Testis (tissue), 5 donors: ENCODE measurements around the gene PFDN5. TPM values are rescaled to one million over a fixed set of nuclear protein-coding genes. Genes with fewer than 3 reads are reported as not detected.
A peak's percentile ranks its signal among the peaks of the same experiment; 100 is the strongest.

Source experiments
- DNase-seq: peaks from one replicate; pipeline ENCODE4 v3.0.0-alpha.2; 2019
- H3K27ac ChIP-seq, 2 donors: fragments of 200-600 bp; sonication (generic); one replicate each; pipeline ENCODE4 v1.5.1; 2019
- H3K27me3 ChIP-seq: fragments of 200-600 bp; sonication (generic); one replicate; pipeline ENCODE4 v1.5.1; 2019
- H3K36me3 ChIP-seq: fragments of 200-600 bp; sonication (generic); one replicate; pipeline ENCODE4 v1.5.1; 2017; ENCODE audit warnings: low read depth; ENCODE audit errors: missing control alignments
- H3K4me1 ChIP-seq: fragments of 200-600 bp; sonication (generic); one replicate; pipeline ENCODE4 v1.5.1; 2019
- H3K4me3 ChIP-seq, 2 donors: fragments of 200-600 bp; sonication (generic); one replicate each; pipeline ENCODE4 v1.5.1; 2017 to 2019
- H3K9me3 ChIP-seq: fragments of 200-600 bp; sonication (generic); one replicate; pipeline ENCODE4 v1.5.1; 2017
- POLR2A ChIP-seq: fragments of 450-650 bp; IDR thresholded peaks from one replicate; pipeline ENCODE4 v1.6.1; 2017; ENCODE audit warnings: antibody characterized with exemption, mild to moderate bottlenecking, moderate library complexity
- WGBS, 2 donors: methylation state at CpG; one replicate each; pipeline ENCODE4 v1.1.5; 2018; 5-methylcytosine and 5-hydroxymethylcytosine counted together
- intact Hi-C: fragments of 100-400 bp; cut with DNase I; formaldehyde crosslinking; loops from one replicate; pipeline ENCODE4 v1.15.1; 2023; ENCODE audit warnings: low total_unique reads
- long read RNA-seq, 2 donors: transcript quantifications; one replicate each; lab custom pipeline, GENCODE V29; 2026
- polyA plus RNA-seq: library from polyadenylated mRNA; stranded (reverse); fragments of 350-450 nt; fragmentation: Illumina TruSeq; extraction: RNeasy Lipid Tissue Mini Kit (QIAGEN cat#74804); gene quantifications from one replicate; pipeline ENCODE4 v1.2.3, GENCODE V29; 2014; ENCODE audit warnings: low read depth, low replicate concordance; ENCODE audit not compliant: insufficient read depth
- total RNA-seq, 2 donors: library from RNA; depleted of rRNA; stranded (reverse); fragments of >200 nt; gene quantifications; one replicate each; pipeline ENCODE4 v1.2.3, GENCODE V29; 2016
- TF ChIP-seq, protein P1 (sequence below), 3 experiments: fragments of 450-650 bp in 2 of 3; fragments of 200-600 bp in 1 of 3; sonication (generic) in 1 of 3; IDR thresholded peaks; one replicate each; pipeline ENCODE4 v1.5.1; 2016 to 2019; ENCODE audit warnings: antibody characterized with exemption in 3 of 3, mild to moderate bottlenecking in 2 of 3, moderate library complexity in 1 of 3

The PFDN5 gene
- 100 to 1,000 TPM; 430 to 494 TPM for total RNA-seq
- polyA plus RNA-seq = 797 TPM
- long read RNA-seq, donor 1, transcript PFDN5-217 (4 exons, 497 nt) = minor isoform, 10 of 423 reads
- long read RNA-seq, donor 1, transcript PFDN5-214 (6 exons, 847 nt) = major isoform, 334 of 423 reads
- long read RNA-seq, donor 1, transcript PFDN5-203 (4 exons, 478 nt) = minor isoform, 20 of 423 reads
- long read RNA-seq, donor 1, transcript PFDN5-206 (2 exons, 541 nt) = minor isoform, 9 of 423 reads
- long read RNA-seq, donor 1, partial matches to known transcripts = 10 of 423 reads
- long read RNA-seq, donor 1, other reads (novel, unspliced or antisense) = 26 of 423 reads
- long read RNA-seq, donor 2, transcript PFDN5-214 (6 exons, 847 nt) = major isoform, 168 of 221 reads
- long read RNA-seq, donor 2, transcript PFDN5-213 (3 exons, 596 nt) = minor isoform, 5 of 221 reads
- long read RNA-seq, donor 2, transcript PFDN5-203 (4 exons, 478 nt) = minor isoform, 12 of 221 reads
- long read RNA-seq, donor 2, partial matches to known transcripts = 10 of 221 reads
- long read RNA-seq, donor 2, other reads (novel, unspliced or antisense) = 17 of 221 reads

DNA sequence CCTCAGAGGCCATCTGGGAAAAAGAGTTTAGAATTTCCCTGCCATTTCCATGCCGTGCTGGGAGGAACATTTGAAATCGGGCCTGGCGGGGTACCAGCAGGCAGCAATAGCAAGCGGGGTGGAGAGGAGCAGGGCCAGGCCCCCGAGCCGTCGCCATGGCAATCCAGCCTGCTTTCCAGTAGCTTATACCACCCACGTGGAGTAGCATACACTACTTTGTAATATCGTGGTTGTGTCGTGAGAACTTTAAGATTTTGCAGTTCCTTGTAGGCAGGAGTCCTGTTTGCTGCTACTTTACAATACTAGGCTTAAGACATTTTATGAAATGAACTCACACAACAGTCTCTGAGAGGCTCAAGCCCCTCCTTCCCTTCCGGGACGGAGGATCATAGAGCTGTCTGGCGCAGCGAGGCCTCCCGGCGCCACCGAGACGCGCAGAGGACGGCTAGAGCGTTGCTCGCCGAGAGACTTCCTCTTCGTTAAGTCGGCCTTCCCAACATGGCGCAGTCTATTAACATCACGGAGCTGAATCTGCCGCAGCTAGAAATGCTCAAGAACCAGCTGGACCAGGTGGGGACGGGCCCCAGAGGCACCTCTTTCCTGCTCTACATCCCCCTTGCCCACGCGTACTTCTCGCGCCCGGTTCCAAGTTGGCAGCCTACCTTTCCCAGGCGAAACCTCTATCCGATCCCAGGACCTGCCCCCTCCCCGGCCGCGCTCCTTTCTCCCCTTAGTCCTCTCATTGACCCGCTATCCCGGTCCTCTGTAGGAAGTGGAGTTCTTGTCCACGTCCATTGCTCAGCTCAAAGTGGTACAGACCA, at the start of gene PFDN5:
Gene PFDN5 (plus strand): TSS at position 473 of the 821 bp plus-strand sequence. CDS start 26 bp downstream, at position 499.
- H3K27ac ChIP-seq = peak within 1 kb of the TSS; percentile 88 to 90
- peak; percentile 95 for DNase-seq
- TF ChIP-seq, protein P1, sequence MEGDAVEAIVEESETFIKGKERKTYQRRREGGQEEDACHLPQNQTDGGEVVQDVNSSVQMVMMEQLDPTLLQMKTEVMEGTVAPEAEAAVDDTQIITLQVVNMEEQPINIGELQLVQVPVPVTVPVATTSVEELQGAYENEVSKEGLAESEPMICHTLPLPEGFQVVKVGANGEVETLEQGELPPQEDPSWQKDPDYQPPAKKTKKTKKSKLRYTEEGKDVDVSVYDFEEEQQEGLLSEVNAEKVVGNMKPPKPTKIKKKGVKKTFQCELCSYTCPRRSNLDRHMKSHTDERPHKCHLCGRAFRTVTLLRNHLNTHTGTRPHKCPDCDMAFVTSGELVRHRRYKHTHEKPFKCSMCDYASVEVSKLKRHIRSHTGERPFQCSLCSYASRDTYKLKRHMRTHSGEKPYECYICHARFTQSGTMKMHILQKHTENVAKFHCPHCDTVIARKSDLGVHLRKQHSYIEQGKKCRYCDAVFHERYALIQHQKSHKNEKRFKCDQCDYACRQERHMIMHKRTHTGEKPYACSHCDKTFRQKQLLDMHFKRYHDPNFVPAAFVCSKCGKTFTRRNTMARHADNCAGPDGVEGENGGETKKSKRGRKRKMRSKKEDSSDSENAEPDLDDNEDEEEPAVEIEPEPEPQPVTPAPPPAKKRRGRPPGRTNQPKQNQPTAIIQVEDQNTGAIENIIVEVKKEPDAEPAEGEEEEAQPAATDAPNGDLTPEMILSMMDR (IDR thresholded peaks at IDR 0.05) = peak in 1 of 3 experiments; percentile 23
- peak; percentile 47 for TF ChIP-seq POLR2A
- H3K4me1 ChIP-seq = peaks cover 16% of the 10 kb centered on the region
- H3K36me3 ChIP-seq = no peaks in the 10 kb centered on the region
- no peaks in the 10 kb centered on the region for H3K9me3 ChIP-seq
- peak within 1 kb of the TSS; percentile 88 to 93 for H3K4me3 ChIP-seq
- 1% methylated on average over 41 to 42 of the region's 42 CpGs for WGBS, 2 donors
- intact Hi-C loops = no loop called here
- H3K27me3 ChIP-seq = no peaks in the 10 kb centered on the region

DNA sequence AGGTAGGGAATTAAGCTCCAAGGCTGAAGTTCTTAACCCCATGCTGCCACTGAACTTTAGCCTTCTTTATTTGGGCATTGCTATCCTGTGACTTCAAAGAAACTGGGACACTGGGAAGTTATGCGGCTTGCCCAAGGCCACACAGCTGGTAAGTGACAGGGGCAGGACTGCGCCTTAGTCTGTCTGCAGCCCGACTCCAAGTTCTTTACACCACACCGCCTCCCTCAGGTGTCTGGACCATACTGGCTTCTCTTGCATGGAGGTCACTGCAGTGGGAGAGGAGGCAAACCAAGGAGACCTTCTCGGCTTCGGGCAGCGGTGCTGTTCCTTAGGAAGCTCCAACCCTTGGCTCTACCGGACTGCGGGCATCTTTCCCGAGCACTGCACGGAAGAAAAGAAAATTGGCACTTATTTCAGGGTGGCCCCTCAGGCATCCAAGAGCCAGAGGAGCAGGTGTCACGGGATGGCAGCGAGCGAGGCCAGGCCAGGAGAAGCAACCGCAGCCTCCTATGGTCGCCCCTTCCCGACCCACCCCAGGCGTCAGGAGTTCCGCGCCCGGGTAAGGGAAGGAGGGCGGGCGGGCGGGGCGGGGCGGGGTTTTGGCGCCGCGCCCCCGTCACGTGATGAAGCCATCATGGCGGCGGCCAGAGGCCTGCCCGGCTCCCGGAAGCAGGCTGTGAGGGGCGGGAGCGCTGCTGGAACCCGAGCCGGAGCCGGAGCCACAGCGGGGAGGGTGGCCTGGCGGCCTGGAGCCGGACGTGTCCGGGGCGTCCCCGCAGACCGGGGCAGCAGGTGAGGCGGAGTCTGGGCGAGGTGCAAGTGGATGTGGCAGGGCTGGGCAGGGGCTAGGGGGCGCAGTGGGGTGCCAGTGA, 43.6 kb upstream of the PFDN5 start:
- Histone ChIP-seq H3K9me3 (no peaks in the 10 kb centered on the region), H3K27ac (peak overlapping the region; percentile 84 to 93), H3K27me3 (no peaks in the 10 kb centered on the region), H3K36me3 (no peaks in the 10 kb centered on the region), H3K4me1 (peaks cover 20% of the 10 kb centered on the region), H3K4me3 (peak overlapping the region; percentile 82 to 94)
- intact Hi-C loops = loop anchor here (5.0 kb wide), 1 partner anchor 34 kb away; no protein-coding TSS in a partner anchor
- WGBS, 2 donors = 0 to 1% methylated on average over 33 to 51 of the region's 51 CpGs
- DNase-seq = peak; percentile 82
- TF ChIP-seq POLR2A = no peak
- TF ChIP-seq, protein P1 (IDR thresholded peaks at IDR 0.05) = peak in 2 of 3 experiments; percentile 20 to 36

DNA sequence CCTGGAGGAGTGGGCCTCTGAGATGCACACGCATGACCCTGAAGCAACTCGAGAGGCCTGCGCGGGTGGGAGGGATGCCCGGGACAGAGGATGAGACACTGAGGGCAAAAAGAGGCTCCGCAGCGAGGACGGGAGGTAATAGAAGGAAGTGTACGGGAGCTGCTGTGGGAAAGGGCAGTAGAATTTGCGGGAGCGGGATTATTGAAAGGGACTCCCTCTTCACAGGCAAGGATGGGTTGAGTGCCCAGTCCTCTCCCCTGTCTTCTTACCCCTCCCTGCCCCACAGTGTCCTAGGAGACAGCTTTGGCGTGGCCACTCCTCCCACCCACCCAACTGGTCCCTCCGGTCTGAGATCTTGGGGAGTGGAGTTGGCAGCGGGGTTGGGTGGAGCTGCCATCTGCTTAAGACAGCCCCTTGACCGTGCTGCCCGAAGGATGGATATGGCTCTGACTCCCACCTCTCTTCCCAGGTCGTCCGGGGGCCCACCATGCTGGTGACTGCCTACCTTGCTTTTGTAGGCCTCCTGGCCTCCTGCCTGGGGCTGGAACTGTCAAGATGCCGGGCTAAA, 42.9 kb upstream of the PFDN5 start:
- peak overlapping the region; percentile 84 to 93 for H3K27ac ChIP-seq
- no peaks in the 10 kb centered on the region for H3K36me3 ChIP-seq
- no peaks in the 10 kb centered on the region for H3K9me3 ChIP-seq
- H3K27me3 ChIP-seq = no peaks in the 10 kb centered on the region
- no peak for TF ChIP-seq POLR2A
- TF ChIP-seq, protein P1 (IDR thresholded peaks at IDR 0.05) = no peak
- peaks cover 20% of the 10 kb centered on the region for H3K4me1 ChIP-seq
- peak overlapping the region; percentile 82 to 94 for H3K4me3 ChIP-seq
- DNase-seq = no peak
- WGBS, 2 donors = 2 to 4% methylated on average over 14 to 19 of the region's 19 CpGs
- intact Hi-C loops = loop anchor here (5.0 kb wide), 1 partner anchor 35 kb away; no protein-coding TSS in a partner anchor

DNA sequence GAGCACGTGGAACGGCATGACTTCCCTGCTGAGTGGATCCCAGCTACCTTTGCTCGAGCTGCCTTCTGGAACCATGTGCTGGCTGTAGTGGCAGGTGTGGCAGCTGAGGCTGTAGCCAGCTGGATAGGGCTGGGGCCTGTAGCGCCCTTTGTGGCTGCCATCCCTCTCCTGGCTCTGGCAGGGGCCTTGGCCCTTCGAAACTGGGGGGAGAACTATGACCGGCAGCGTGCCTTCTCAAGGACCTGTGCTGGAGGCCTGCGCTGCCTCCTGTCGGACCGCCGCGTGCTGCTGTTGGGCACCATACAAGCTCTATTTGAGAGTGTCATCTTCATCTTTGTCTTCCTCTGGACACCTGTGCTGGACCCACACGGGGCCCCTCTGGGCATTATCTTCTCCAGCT, 42.0 kb upstream of the PFDN5 start:
- WGBS, 2 donors = 89 to 93% methylated on average over 12 to 13 of the region's 13 CpGs
- TF ChIP-seq, protein P1 (IDR thresholded peaks at IDR 0.05) = no peak
- intact Hi-C loops = loop anchor here (5.0 kb wide), 1 partner anchor 36 kb away; no protein-coding TSS in a partner anchor
- Histone ChIP-seq H3K27ac (no peak overlapping the region), H3K4me1 (peaks cover 20% of the 10 kb centered on the region), H3K27me3 (no peaks in the 10 kb centered on the region), H3K4me3 (no peak overlapping the region), H3K9me3 (no peaks in the 10 kb centered on the region), H3K36me3 (no peaks in the 10 kb centered on the region)
- no peak for DNase-seq
